Chondrocyte (in vitro differentiated cells): ENCODE data around the gene HBS1L. TPM values are rescaled to one million over a fixed set of nuclear protein-coding genes. Genes with fewer than 3 reads are reported as not detected.

Experiments
- DNase-seq: peaks from one replicate; pipeline ENCODE4 v3.0.0; 2021; ENCODE audit warnings: mixed read lengths, low spot score
- H3K27ac Mint-ChIP-seq: one replicate; pipeline ENCODE4 v1.8.0; 2021; ENCODE audit warnings: mild to moderate bottlenecking, moderate library complexity, mixed read lengths; ENCODE audit not compliant: unreplicated experiment
- H3K27me3 Mint-ChIP-seq: 2 replicates; pipeline ENCODE4 v1.8.0; 2021; ENCODE audit warnings: low read depth, mixed read lengths
- H3K36me3 Mint-ChIP-seq: 2 replicates; pipeline ENCODE4 v1.8.0; 2021; ENCODE audit warnings: low read depth, mixed read lengths
- H3K4me1 Mint-ChIP-seq: 2 replicates; pipeline ENCODE4 v1.8.0; 2021; ENCODE audit warnings: low read depth, mild to moderate bottlenecking, mixed read lengths
- H3K4me3 Mint-ChIP-seq: one replicate; pipeline ENCODE4 v1.8.0; 2021; ENCODE audit warnings: mild to moderate bottlenecking, moderate library complexity, mixed read lengths; ENCODE audit not compliant: unreplicated experiment
- H3K9me3 Mint-ChIP-seq: 2 replicates; pipeline ENCODE4 v1.8.0; 2021; ENCODE audit warnings: low read depth, mixed read lengths
- total RNA-seq: library from RNA; stranded (reverse); gene quantifications from 3 replicates; pipeline ENCODE4 v1.2.1, GENCODE V29; 2021
- TF ChIP-seq, protein P1 (sequence below): fragments of 200-600 bp; sonication (generic); IDR thresholded peaks from 2 replicates; pipeline ENCODE4 v1.5.0; 2021; ENCODE audit warnings: antibody characterized with exemption, mild to moderate bottlenecking, moderate library complexity

The HBS1L gene
- total RNA-seq, 1 donor from 2014 or later = 70.4 TPM

DNA sequence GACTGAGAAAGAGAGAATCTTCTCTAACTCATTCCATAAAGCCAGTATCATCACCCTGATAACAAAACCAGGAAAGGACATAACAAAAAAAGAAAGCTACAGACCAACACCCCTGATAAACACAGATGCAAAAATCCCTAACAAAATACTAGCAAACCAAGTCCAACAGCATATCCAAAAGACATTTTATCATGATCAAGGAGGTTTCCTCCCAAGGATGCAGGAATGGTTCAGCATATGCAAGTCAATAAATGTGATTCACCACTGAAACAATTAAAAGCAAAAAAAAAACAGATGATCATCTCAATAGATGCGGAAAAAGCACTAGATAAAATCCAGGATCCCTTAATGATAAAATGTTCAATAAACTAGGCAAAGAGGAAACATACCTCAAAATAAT lies 80.3 kb downstream of the HBS1L start:
- H3K36me3 Mint-ChIP-seq = peaks cover 17% of the 10 kb centered on the region
- H3K27ac Mint-ChIP-seq = no peak overlapping the region
- peaks cover 12% of the 10 kb centered on the region for H3K9me3 Mint-ChIP-seq
- TF ChIP-seq, protein P1, sequence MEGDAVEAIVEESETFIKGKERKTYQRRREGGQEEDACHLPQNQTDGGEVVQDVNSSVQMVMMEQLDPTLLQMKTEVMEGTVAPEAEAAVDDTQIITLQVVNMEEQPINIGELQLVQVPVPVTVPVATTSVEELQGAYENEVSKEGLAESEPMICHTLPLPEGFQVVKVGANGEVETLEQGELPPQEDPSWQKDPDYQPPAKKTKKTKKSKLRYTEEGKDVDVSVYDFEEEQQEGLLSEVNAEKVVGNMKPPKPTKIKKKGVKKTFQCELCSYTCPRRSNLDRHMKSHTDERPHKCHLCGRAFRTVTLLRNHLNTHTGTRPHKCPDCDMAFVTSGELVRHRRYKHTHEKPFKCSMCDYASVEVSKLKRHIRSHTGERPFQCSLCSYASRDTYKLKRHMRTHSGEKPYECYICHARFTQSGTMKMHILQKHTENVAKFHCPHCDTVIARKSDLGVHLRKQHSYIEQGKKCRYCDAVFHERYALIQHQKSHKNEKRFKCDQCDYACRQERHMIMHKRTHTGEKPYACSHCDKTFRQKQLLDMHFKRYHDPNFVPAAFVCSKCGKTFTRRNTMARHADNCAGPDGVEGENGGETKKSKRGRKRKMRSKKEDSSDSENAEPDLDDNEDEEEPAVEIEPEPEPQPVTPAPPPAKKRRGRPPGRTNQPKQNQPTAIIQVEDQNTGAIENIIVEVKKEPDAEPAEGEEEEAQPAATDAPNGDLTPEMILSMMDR = no peak
- H3K27me3 Mint-ChIP-seq = no peaks in the 10 kb centered on the region
- no peak overlapping the region for H3K4me3 Mint-ChIP-seq
- peaks cover 3% of the 10 kb centered on the region for H3K4me1 Mint-ChIP-seq
- no peak for DNase-seq

DNA sequence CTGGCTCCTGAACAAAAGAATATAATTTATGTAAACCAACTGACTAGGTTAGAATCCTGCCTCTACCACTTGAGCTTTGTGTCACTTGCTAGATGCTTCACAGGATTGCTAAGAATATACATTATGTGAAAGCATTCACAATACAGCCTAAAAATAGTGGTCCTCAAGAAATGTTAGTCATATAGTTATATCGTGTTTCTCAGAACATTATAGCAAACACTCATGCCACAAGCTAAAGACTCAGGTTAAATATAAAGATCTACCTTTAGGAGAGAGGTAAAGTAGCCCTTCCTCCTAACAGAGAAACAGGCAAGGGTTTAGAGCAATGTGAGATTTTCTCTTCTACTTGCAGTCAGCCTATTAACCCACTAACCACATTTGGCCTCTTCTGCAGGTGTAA lies 86.9 kb downstream of the HBS1L start:
- Mint-ChIP-seq H3K36me3 (peaks cover 16% of the 10 kb centered on the region), H3K27me3 (no peaks in the 10 kb centered on the region), H3K4me3 (no peak overlapping the region), H3K4me1 (peaks cover 3% of the 10 kb centered on the region), H3K9me3 (no peaks in the 10 kb centered on the region), H3K27ac (no peak overlapping the region)
- TF ChIP-seq, protein P1 = no peak
- no peak for DNase-seq

DNA sequence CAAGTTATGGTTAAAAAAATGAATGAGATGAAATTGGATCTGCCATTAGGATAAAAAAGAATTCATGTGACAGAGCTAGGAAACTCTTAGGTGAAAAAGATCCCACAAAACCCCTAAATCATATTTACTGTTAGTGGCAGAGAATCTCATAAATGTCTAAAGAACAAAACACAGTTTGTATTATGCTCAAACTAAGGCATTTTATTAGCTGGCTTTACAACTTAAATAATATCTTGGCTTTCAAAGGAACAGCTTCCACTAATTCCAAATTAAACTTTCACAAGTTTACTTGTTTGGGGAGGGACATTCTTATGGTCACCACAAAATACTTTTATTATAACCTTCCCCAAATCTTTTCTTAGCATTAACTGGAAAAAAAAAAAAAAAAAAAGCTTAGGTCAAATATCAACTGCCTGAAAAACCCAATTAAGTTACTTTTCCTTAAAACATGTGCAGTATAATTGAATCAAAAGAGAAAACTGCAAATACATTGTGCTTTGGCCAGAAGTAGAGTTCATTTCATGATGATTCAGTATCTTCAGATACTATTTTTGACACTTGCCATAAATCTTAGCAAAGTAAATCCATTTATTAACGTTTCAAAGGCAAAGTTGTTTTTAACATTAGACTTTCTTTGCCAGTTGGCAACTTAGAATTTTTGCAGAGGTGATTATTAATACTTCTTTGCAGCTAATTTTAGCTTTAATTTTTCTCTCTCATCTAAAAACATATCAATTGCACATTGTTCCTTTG lies 90.0 kb downstream of the HBS1L start:
- Mint-ChIP-seq H3K36me3 (peaks cover 31% of the 10 kb centered on the region), H3K4me3 (no peak overlapping the region), H3K27ac (no peak overlapping the region), H3K4me1 (no peaks in the 10 kb centered on the region), H3K9me3 (peaks cover 6% of the 10 kb centered on the region), H3K27me3 (no peaks in the 10 kb centered on the region)
- DNase-seq = no peak
- TF ChIP-seq, protein P1 = no peak

DNA sequence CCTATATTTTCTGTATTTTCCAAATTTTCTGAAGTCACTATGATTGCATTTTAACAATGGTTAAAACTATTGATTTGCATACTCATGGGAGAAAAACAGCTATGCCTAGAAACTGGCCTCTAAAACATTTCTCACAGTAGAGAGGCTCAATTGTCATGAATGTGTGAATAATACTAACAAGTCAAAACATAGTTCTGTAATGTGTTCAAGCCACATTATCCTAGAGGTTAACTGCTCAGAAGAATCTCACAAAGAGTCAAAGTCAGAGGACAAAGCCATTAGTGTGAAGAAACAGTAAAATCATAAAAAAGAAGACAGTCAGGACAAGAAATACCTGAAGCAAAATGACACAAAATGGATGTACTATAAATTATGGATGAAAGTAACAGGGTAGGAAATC lies 92.2 kb downstream of the HBS1L start:
- Mint-ChIP-seq H3K9me3 (peaks cover 11% of the 10 kb centered on the region), H3K27ac (no peak overlapping the region), H3K27me3 (no peaks in the 10 kb centered on the region), H3K36me3 (peaks cover 33% of the 10 kb centered on the region), H3K4me1 (no peaks in the 10 kb centered on the region), H3K4me3 (no peak overlapping the region)
- DNase-seq = no peak
- TF ChIP-seq, protein P1 = no peak

DNA sequence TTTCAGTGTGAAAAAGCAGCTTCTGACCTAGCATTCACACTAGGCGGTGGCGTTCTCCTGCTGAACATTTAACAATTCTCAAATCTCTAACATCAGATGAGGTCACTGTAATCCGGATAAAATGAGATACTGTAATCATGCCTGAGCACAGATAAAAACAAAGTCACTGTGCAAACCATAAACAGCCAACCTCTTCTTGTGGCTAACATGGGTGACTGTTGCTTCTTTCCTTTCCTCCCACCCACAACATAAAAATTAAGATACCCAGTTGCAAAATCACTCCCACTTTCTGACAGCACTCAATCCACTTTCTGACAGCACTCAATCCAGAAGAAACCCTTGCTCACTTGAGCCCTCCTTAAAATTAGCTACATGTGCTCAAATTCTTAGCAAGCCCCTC lies 93.3 kb downstream of the HBS1L start:
- H3K9me3 Mint-ChIP-seq = peaks cover 11% of the 10 kb centered on the region
- no peak overlapping the region for H3K27ac Mint-ChIP-seq
- TF ChIP-seq, protein P1 = no peak
- H3K36me3 Mint-ChIP-seq = peaks cover 33% of the 10 kb centered on the region
- DNase-seq = no peak
- H3K4me3 Mint-ChIP-seq = no peak overlapping the region
- H3K4me1 Mint-ChIP-seq = no peaks in the 10 kb centered on the region
- H3K27me3 Mint-ChIP-seq = no peaks in the 10 kb centered on the region
